ENCODE measurements around the gene TCAIM. TPM values are rescaled to one million over a fixed set of nuclear protein-coding genes. Genes with fewer than 3 reads are reported as not detected.

Gene TCAIM
- total and polyA plus RNA-seq, 9 of the 15 experiments (the other 6 are each of a cell fraction or from before 2014, with no cell fraction given) = 19.7 to 53.3 (median 36.9) TPM

GRCh38 chr3:44330444-44330843 lies 8.1 kb upstream of the TCAIM start (continued):
- peak; percentile 61 for TF ChIP-seq PBX2 (CRISPR knock-in tag; IDR thresholded peaks at IDR 0.05; ENCODE audit: low read depth)
- no peak for TF ChIP-seq PBX2 (tag; conservative IDR thresholded peaks at IDR 0.05; ENCODE audit: low read depth)
- no peak for TF ChIP-seq SAFB2 (IDR thresholded peaks at IDR 0.05; ENCODE audit: borderline replicate concordance, low read depth, low read length, severe bottlenecking)
- TF ChIP-seq TBL1XR1 (IDR thresholded peaks at IDR 0.05; ENCODE audit: low read length in 2 of 2) = no peak
- peak; percentile 57; the same call in 1 of the 2 replicates for TF ChIP-seq GATA2 (CRISPR knock-in tag; IDR thresholded peaks at IDR 0.05)
- no peak for TF ChIP-seq ELF4 (CRISPR knock-in tag; IDR thresholded peaks at IDR 0.05)
- no peak for TF ChIP-seq EP400 (IDR thresholded peaks at IDR 0.05)
- TF ChIP-seq ZNF407 (IDR thresholded peaks at IDR 0.05; ENCODE audit: low read depth) = no peak

Measured in K562 (cell line).